DMS153 (cell line): Measurements from ENCODE around the gene DLG2.
A peak's percentile ranks its signal among the peaks of the same experiment; 100 is the strongest.

Experiments
- DNase-seq: peaks from one replicate; lab custom pipeline; 2025; lab: John Stamatoyannopoulos, UW

DLG2 gene

DNA sequence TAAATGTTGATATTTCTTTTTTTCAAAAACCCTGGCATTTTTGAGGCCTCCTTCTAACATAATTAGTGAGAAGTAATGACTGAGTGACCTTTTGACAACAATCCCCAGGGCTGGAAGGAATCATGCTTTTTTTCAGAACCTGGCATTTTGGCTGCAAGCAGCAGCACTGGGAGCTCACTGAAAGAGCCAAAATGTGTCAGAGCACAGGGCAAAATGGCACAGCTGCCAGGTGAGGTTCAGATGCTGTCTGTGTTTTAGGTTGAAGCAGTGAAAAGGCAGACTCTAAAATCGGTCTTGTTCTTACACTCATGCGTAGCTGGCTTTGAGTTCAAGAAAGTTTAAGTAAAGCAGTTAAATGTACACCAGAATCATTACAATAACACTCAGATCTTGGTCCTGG is 1063.8 kb downstream of the DLG2 start:
- DNase-seq: no peak

DNA sequence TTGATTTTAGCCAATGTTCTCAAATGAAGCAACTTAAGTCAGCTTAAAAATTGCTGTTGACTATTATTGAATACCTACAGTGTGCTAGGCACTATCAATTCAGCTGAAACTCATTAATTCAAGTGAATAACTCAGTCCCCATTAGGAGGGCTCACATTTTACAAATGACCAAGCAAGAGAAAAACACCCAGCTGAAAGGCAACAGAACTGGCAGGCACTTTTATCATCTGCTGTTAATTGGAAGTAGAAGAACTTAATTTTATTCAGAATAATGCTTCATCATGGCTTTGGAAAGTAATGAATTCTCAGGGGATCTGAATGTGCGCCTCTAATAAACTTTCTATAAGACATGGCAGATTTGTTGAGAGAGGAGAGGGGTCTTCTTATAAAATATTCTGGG is 1066.9 kb downstream of the DLG2 start:
- DNase-seq: no peak

DNA sequence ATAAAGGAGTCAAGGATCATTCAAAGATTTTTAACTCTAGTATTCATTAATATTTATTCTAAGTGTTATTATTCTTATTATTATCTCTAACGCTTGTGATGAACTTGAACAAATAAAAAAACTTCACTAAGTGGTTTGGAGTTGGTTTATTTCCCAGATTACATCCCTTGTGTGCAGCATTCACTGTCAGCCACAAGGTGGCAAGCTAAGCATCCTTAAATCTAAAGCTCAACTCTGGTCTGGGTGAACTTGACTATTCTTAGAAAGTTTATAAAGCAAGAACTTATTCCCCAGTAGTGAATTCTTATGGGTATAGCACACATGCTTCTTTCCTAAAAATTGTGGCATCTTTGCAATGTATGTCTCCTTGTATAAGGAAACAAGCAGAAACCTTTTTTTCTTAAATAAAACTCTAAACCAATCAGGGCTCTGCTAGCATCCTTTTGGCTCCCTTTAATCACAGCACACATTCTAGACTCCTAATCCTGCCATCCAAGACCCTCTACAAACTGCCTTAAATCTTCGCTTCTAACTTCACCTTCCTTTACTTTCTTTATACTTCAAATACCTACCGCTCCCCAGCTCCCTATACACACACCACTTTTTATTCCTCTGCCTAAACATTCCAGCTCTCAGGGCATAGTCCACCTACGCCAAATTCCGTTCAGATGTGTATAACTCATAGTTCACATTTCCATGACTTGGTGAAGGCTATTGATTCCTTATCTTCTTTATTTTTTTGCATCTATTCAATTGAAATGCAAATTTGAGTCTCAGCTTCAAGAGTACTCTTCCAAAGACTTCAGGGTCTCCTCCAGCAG is 1068.8 kb downstream of the DLG2 start:
- DNase-seq: peak; percentile 20

DNA sequence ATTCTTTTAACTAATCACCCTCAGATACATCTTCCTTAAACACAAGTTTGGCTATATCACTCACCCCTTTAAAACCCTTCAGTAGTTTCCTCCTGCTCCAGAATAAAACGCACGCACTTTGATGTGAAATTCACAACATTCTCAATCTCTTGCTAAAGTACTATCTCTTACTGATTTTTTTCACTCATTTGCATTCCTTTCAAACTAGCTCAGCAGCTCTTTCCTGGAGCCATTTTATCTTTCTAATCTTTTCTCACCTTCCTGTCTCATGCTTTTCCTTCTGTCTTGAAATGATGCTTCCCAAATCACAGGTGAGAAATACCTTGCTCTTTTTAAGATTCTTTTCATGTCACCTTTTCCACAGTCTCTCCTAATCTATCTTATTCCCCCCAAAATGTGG is 1074.4 kb downstream of the DLG2 start:
- no peak for DNase-seq

DNA sequence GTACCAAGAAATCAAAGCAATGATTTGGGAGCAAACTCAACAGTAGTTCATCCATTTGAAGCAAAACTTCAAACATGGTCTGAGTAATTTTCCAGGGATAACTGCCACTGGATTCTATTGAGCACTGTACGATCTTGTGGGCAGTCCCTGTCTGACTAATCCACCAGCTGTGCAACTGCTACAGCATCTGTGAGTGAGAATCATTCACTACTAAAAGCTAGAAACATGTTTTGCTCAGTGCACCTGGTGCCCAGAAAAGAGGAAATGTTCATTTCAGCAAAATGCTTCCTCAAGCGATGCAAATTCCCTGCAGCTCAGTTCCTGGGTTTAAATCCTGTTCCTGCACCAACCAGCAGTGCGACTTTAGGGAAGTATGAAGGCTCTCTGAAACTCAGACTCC is 1077.9 kb downstream of the DLG2 start:
- no peak for DNase-seq

DNA sequence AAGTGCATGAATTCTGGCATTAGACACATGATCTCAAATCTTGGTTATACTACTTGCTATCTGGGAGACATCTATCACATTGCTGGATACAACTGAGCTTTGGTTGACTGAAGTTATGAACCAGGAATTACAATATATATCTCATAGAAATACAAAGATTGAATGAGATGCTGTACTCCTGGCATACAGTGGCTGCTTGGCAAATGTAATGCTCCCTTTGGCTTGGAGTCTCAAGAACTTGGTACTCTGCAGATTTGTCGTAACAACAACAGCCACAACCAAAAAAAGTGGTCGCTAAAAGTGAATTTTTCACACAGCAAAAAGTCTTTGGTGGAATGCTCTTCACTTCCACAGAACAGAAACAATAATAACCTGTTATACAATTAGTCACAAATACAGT is 1082.6 kb downstream of the DLG2 start:
- DNase-seq: no peak

DNA sequence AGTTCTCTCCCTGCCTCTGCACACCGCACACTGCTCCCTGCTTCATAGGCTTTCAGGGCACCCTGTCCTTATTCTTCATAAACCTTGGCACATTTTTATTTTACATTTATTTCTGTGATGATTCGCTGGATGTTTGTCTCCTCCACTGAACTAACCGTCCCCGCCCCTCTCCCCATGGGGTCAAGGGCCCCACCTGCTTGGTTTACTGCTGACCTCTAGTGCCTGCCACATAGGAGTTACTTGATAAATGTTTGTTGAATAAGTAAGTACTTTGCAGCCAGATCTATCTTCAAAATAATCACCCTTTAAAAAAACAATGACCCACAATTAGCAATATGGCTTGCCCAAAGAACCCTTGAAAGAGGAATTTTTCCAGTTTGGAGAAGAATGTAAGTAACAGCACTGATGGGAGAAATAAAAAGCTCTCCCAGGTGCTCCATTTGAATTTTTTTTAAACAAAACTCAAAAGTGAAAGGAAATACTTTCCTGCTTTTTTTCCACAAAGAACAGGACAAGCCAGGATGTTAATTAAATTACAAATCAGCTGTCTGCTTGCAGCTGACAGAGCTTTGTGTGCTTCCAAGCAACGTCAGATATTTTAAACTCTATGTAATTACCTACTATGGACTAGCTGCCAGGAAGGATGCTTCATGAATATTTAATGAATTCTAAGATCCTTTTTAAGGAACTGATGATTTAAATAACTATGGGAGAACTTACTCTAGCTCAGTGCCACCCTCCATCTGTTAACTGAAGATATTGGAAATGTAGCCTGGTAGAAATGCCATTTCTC is 1083.6 kb downstream of the DLG2 start:
- no peak for DNase-seq

DNA sequence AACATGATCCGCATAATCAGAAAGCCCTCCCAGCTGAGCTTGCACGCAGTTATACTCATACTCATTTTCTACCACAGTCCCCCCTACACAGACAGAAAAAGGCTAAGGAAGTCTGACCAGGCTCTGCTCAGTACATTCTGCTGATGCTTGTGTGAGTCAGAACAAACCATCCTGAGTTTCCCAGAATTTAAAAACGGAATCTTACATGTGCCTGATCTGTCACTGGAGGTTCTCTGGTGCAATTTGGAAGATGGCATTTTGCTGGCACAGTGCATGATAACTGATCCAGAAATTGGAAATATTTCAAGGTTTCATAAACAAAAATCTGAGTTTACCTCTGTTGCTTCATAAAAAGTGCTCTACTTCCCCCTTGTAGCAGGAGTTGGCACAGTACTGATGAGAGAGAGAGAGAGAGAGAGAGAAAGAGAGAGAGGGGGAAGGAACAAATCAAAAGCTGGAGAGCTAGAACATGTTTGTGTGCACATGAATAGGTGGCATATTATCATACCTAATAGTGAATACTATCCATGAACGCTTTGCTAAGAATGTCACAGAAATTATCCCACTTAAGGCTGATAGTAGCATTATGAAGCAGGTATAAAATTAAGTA is 1085.3 kb downstream of the DLG2 start:
- DNase-seq: no peak

DNA sequence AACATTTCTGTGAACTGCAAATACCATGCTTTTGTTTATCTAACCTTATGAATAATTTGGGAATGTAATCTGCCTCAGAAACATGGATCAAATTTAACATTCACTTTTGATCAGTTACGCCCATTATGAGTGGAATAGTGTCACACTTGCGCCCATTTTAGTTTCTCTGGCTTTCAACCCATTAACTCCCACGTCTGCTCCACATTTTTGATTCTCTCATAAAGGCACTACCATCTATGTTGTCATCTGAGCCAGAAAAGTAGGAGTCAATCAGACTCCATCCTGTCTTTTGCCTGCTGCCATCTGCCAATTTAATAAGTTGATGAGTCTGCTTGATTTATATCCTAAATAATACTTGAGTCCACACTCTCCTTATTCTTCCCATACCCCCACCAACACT is 1090.7 kb downstream of the DLG2 start:
- DNase-seq: no peak

DNA sequence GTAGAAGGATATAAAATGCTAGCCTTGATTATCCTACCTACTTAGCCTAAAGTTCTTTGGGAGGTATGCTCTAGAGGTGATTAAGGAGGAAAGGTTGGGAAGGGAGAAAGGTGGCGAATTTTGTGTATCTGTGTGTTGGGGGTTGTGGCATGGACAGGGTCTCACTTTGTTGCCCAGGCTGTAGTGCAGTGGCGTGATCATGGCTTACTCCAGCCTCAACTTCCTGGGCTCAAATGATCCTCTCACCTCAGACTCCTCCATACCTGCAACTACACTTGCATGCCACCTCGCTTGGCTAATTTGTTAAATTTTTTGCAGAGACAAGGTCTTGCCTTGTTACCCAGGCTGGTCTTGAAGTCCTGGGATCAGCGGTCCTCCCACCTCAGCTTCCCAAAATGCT is 1094.8 kb downstream of the DLG2 start:
- DNase-seq: no peak

DNA sequence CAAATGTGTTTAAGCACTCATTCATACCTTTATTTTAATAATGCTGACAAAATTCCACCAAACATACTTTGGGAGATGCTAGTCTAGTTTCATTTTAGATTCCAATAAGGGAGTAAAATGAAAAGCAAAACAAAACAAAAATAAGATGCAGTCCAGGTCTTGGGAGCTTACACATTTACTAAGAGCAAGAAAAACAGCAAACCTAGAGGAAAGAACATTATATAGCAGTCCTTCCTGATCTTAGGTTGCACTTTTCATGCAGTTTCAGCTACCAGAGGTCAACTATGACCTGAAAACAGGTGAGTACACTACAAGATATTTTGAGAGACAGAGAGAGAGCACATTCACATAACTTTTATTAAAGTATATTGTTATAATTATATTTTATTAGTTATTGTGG is 1100.9 kb downstream of the DLG2 start:
- no peak for DNase-seq

DNA sequence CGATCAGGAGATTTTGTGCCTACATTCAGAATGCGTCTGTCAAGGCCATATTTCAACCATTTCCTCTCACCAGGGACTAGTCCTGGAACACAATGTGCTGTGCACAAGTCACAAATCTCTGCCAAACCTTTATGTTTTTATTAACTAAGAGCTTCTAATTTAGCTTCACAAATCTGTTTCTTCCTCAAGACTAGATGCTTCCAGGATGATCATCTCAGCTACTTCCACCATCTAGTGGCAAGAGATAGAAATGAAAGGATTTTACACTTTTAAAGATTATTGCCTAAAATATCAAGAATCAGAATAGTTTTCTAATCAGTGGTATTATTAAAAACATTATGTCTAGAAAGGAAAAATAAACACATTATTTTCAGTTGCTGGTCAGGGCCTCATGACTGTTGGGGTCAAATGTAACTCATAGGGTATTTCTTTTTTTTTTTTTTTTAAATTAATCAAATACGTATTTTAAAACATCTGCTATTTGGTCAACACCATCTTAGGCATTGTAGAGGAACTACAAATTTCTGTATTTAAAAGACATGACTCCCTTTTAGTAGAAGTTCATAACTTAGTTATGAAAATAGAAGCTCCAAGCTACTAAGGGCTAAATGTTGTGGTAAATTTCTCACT is 1102.6 kb downstream of the DLG2 start:
- DNase-seq: no peak

DNA sequence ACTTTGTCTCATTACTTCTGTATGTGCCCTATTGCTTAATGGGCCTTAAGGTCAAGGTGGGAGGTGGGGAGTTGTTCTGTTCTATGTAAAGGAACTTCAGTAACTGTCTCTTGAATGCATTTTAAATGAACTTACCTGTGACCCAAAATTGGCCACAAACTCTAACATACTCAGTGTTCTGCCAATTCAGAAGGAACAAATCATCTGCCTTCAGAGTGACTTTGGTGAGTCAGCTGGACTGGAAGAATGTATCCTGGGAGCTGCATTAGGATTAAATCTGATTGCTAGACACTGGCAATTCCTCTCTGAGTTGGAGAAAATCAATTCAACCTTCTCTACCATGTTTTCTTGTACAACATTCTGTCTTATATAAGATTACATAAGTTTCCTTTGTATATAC is 1104.8 kb downstream of the DLG2 start:
- no peak for DNase-seq

DNA sequence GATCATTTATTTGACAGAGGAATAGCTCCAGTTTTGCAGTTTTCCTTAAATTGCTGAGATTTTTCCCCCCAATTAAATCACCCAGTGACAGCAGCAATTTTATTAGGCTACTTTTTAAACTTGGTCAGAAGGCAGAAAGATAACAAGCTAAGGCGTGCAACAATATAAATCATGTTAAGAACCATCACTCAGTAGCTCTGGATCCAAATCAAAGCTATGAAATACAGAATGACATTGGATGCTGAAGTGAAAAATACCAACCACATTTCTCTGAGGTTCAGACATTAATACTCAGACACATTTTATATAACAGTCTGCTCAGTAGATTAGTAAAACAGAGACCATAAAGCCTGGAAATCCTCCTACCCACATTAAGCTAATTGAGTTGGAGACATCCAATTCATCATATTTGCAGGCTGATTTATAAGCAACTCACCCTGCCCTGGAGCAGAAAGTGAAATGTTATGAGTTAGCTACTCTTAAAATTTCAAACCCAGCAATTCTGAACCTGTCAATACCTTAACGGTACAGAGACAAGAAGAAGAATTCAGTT is 1108.4 kb downstream of the DLG2 start:
- DNase-seq: no peak

DNA sequence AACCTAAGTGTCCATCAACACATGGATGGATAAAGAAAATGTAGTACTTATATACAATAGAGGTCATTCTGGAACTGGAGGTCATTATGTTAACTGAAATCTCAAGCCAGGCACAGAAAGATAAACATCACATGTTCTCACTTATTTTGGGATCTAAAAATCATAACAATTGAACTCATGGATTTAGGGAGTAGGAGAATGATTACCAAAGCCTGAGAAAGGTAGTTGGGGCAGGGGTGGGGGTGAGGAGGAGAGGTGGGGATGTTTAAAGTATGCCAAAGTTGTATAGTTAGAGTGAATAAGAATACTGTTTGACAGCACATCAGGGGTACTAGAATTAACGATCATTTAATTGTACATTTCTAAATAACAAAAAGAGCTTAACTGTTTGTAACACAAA is 1112.7 kb downstream of the DLG2 start:
- DNase-seq: no peak

DNA sequence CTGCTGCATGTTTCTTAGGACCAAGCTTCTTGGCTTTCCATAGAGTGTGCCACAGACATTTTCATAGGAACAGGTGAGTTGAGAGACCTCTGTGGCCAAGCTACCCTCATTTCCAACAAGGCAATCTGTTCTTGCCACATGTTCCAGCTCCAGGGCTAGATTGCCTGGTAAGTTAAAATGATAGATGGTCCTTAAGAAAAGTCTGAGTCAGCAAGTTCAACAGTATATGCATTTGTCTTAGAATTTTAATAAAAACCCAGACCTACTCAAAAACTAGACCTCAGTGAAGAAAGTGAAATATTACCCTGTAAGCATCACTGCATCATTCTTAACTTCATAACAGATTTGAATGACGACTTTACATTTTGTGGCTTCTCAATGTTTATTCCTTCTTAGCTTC is 1123.6 kb downstream of the DLG2 start:
- DNase-seq: no peak

DNA sequence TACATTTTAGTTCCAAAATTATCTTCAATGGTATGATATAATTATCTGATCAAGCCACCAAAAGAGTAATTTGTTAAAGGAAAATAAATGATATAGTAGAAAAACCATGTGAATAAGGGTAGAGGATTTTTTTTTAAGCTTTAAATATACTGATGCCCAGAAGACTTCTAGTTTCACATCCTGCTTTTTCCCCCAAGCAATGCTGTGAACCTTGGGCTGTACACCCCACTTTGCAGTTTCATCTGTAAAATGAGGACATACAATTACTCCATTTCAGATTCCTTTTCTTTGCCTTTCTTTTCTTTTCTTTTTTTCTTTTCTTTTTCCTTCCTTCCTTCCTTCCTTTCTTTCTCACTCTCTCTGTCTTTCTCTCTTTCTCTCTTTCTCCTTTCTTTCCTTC is 1125.4 kb downstream of the DLG2 start:
- DNase-seq: no peak

DNA sequence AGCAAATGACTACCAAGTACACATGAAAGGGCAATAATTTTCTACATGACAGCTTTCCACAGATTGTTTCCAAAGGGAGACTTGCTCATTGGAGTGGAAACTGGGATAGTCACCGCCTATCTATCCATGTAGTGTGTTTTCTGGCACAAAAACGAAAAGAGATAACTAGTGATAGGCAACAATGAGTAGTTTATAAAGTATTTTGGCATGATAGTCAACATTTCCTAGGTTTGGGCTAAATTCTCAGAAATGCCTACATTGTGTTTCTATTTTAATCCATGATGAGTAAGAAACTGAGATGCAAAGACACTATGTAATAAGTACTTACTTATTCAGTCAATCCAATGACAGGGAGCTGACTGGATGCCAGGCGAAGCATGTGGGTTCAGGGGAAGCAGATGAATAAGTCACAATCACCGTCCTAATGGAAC is 1129.1 kb downstream of the DLG2 start:
- no peak for DNase-seq

DNA sequence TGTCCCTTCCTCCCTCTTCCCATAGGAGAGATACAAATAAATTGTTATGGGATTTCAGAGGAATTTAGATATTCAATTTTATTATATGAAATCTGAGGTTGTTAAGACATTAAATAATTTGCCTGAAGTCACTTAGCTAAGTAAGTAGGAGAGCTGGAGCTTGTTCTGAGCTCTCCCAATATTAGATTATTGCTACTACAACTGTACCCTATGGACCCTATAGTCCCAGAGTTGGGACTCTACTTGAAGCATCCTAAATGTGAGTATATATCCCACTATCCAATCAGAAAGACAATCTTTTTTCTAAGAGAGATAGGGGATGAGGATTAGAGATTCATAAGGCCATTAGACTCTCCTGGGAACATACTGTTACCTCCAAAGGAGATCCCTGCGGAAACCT is 1130.0 kb downstream of the DLG2 start:
- DNase-seq: no peak

DNA sequence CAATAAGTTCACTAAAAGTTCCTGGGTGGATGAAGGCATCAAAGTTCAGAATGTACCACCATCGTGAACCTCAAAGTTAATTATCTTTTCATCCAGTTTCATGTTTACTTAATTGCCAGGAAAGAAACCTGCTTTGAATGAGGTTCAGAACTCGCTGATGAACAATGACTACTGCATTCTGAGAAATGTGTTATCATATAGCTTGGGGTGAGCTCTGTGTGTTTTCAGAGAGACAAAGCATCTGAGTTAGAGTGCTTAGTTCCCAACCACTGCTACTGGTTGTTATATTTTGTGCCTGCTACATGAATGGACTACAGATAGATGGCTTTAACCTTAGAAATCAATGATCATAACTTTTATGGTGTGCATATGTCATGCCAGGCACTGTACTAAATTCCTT is 1131.0 kb downstream of the DLG2 start:
- DNase-seq: no peak

DNA sequence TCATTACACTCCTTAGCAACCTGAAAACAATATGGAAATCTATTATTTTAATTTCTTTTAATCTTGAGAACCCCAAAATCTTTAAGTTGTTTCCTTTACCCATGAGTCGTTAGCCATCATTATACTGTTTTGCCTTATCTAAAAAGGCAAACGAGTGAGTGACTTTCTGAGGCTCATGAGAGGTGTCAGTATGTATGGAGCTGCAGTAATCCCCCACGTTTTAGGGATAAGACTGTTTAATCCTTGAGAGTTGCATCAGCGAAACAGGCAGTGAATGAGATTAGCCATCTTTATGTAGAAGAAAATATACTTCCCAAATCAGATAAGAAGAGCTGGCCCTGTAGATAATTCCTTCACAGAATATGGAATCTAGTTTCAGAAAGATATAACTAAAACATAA is 1147.0 kb downstream of the DLG2 start:
- DNase-seq: no peak

DNA sequence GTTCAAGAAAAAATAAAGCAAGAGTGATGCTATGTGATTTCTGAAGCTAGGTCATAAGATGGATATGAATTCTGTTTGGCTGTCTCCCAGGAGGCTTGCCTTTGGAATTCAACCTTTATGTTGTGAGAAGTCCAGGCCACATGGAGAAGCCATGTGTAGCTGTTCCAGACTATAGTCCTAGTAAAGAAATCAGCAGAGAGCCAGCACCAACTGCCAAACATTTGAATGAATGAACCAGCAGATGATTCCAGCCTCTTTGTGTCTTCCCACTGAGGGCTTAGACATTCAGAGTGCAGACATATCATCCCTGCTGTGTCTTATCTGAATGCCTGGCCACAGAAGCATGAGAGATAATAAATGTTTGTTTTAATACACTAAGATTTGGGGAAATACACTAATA is 1150.6 kb downstream of the DLG2 start:
- DNase-seq: no peak
